IPS-18a (cell line): ENCODE measurements around the gene WASHC4.

Source experiments
- H3K27ac ChIP-seq: one replicate; pipeline ENCODE4 v1.5.1; 2013; ENCODE audit warnings: low read length
- H3K27me3 ChIP-seq: one replicate; pipeline ENCODE4 v1.6.1; 2013; ENCODE audit warnings: mild to moderate bottlenecking, low read length; ENCODE audit not compliant: control insufficient read depth, insufficient read depth
- H3K36me3 ChIP-seq: one replicate; pipeline ENCODE4 v1.6.1; 2013; ENCODE audit warnings: low read depth, low read length; ENCODE audit not compliant: control insufficient read depth
- H3K4me1 ChIP-seq: one replicate; pipeline ENCODE4 v1.6.1; 2013; ENCODE audit warnings: low read depth, low read length; ENCODE audit not compliant: control insufficient read depth
- H3K4me3 ChIP-seq: one replicate; pipeline ENCODE4 v1.5.1; 2013; ENCODE audit warnings: low read length
- H3K9ac ChIP-seq: one replicate; pipeline ENCODE4 v1.6.1; 2013; ENCODE audit warnings: mild to moderate bottlenecking, low read length, moderate library complexity
- H3K9me3 ChIP-seq: one replicate; pipeline ENCODE4 v1.6.1; 2013; ENCODE audit warnings: low read depth, low read length; ENCODE audit not compliant: control insufficient read depth

WASHC4 gene

GRCh38 chr12:105200385-105200784 lies 92.9 kb downstream of the WASHC4 start:
- Histone ChIP-seq H3K9ac (no peak overlapping the region), H3K4me1 (no peaks in the 10 kb centered on the region), H3K9me3 (no peaks in the 10 kb centered on the region), H3K27ac (no peak overlapping the region), H3K27me3 (no peaks in the 10 kb centered on the region), H3K4me3 (no peak overlapping the region), H3K36me3 (peaks cover 6% of the 10 kb centered on the region)

- Histone ChIP-seq H3K36me3 (peaks cover 6% of the 10 kb centered on the region), H3K27me3 (no peaks in the 10 kb centered on the region), H3K9me3 (no peaks in the 10 kb centered on the region), H3K4me1 (no peaks in the 10 kb centered on the region), H3K9ac (no peak overlapping the region), H3K27ac (no peak overlapping the region), H3K4me3 (no peak overlapping the region)
These were observed 93.8 kb downstream of the WASHC4 start for GRCh38 chr12:105201299-105201698.

GRCh38 chr12:105202202-105202601 lies 94.7 kb downstream of the WASHC4 start:
- no peak overlapping the region for H3K4me3 ChIP-seq
- H3K9me3 ChIP-seq: no peaks in the 10 kb centered on the region
- H3K27me3 ChIP-seq: no peaks in the 10 kb centered on the region
- no peak overlapping the region for H3K9ac ChIP-seq
- H3K27ac ChIP-seq: no peak overlapping the region
- H3K4me1 ChIP-seq: no peaks in the 10 kb centered on the region
- peaks cover 11% of the 10 kb centered on the region for H3K36me3 ChIP-seq

GRCh38 chr12:105204127-105204526 lies 96.6 kb downstream of the WASHC4 start:
- no peaks in the 10 kb centered on the region for H3K27me3 ChIP-seq
- H3K27ac ChIP-seq: no peak overlapping the region
- no peak overlapping the region for H3K9ac ChIP-seq
- peaks cover 14% of the 10 kb centered on the region for H3K36me3 ChIP-seq
- H3K9me3 ChIP-seq: no peaks in the 10 kb centered on the region
- H3K4me1 ChIP-seq: no peaks in the 10 kb centered on the region
- no peak overlapping the region for H3K4me3 ChIP-seq

GRCh38 chr12:105204916-105205315 lies 97.4 kb downstream of the WASHC4 start:
- Histone ChIP-seq H3K4me3 (no peak overlapping the region), H3K27me3 (no peaks in the 10 kb centered on the region), H3K36me3 (peaks cover 14% of the 10 kb centered on the region), H3K27ac (no peak overlapping the region), H3K9ac (no peak overlapping the region), H3K4me1 (no peaks in the 10 kb centered on the region), H3K9me3 (no peaks in the 10 kb centered on the region)

GRCh38 chr12:105205322-105206048 lies 98.0 kb downstream of the WASHC4 start:
- no peaks in the 10 kb centered on the region for H3K4me1 ChIP-seq
- H3K27ac ChIP-seq: no peak overlapping the region
- H3K4me3 ChIP-seq: no peak overlapping the region
- H3K9me3 ChIP-seq: no peaks in the 10 kb centered on the region
- no peaks in the 10 kb centered on the region for H3K27me3 ChIP-seq
- no peak overlapping the region for H3K9ac ChIP-seq
- peaks cover 14% of the 10 kb centered on the region for H3K36me3 ChIP-seq

GRCh38 chr12:105206686-105207374 lies 99.3 kb downstream of the WASHC4 start:
- Histone ChIP-seq H3K27me3 (no peaks in the 10 kb centered on the region), H3K36me3 (peaks cover 18% of the 10 kb centered on the region), H3K4me1 (no peaks in the 10 kb centered on the region), H3K9me3 (no peaks in the 10 kb centered on the region), H3K27ac (no peak overlapping the region), H3K9ac (no peak overlapping the region), H3K4me3 (no peak overlapping the region)

GRCh38 chr12:105209091-105209490 lies 101.6 kb downstream of the WASHC4 start:
- no peak overlapping the region for H3K9ac ChIP-seq
- H3K36me3 ChIP-seq: peaks cover 13% of the 10 kb centered on the region
- H3K9me3 ChIP-seq: no peaks in the 10 kb centered on the region
- no peaks in the 10 kb centered on the region for H3K4me1 ChIP-seq
- no peak overlapping the region for H3K27ac ChIP-seq
- H3K27me3 ChIP-seq: no peaks in the 10 kb centered on the region
- H3K4me3 ChIP-seq: no peak overlapping the region

- Histone ChIP-seq H3K27me3 (no peaks in the 10 kb centered on the region), H3K36me3 (peaks cover 25% of the 10 kb centered on the region), H3K4me3 (no peak overlapping the region), H3K27ac (no peak overlapping the region), H3K9ac (no peak overlapping the region), H3K4me1 (no peaks in the 10 kb centered on the region), H3K9me3 (no peaks in the 10 kb centered on the region)
These were observed 104.9 kb downstream of the WASHC4 start for GRCh38 chr12:105212438-105212837.

GRCh38 chr12:105214148-105214547 lies 106.6 kb downstream of the WASHC4 start:
- Histone ChIP-seq H3K4me1 (no peaks in the 10 kb centered on the region), H3K27me3 (no peaks in the 10 kb centered on the region), H3K9me3 (no peaks in the 10 kb centered on the region), H3K9ac (no peak overlapping the region), H3K27ac (no peak overlapping the region), H3K36me3 (peaks cover 22% of the 10 kb centered on the region), H3K4me3 (no peak overlapping the region)

- H3K36me3 ChIP-seq: peaks cover 22% of the 10 kb centered on the region
- H3K9me3 ChIP-seq: no peaks in the 10 kb centered on the region
- no peaks in the 10 kb centered on the region for H3K4me1 ChIP-seq
- no peak overlapping the region for H3K9ac ChIP-seq
- H3K27me3 ChIP-seq: no peaks in the 10 kb centered on the region
- no peak overlapping the region for H3K4me3 ChIP-seq
- no peak overlapping the region for H3K27ac ChIP-seq
These were observed 107.3 kb downstream of the WASHC4 start for GRCh38 chr12:105214670-105215375.
